Activated CD4-positive, alpha-beta memory T cell treated with anti-CD3 and anti-CD28 coated beads, Interleukin-2, amount 10 ng/mL, durations not matched to agents 7 days and 5 days (primary cell): ENCODE results near the gene JAZF1. TPM values are rescaled to one million over a fixed set of nuclear protein-coding genes. Genes with fewer than 3 reads are reported as not detected.
A peak's percentile ranks its signal among the peaks of the same experiment; 100 is the strongest.

ENCODE experiments used
- CTCF ChIA-PET: fragments of 350-600 bp; sonication (Branson Sonifier 250); formaldehyde crosslinking; loops from one replicate; lab custom pipeline; 2021; ENCODE audit warnings: antibody characterized with exemption, inconsistent platforms; lab: Charles Lee
- POLR2A ChIA-PET: fragments of 350-600 bp; sonication (Branson Sonifier 250); formaldehyde crosslinking; loops from one replicate; lab custom pipeline; 2021; ENCODE audit warnings: antibody characterized with exemption; lab: Charles Lee
- DNase-seq: peaks from one replicate; pipeline ENCODE4 v3.0.0-alpha.2; 2020
- H3K27ac Mint-ChIP-seq: one replicate; pipeline ENCODE4 v1.8.0; 2021; ENCODE audit warnings: mild to moderate bottlenecking, mixed read lengths
- H3K27me3 Mint-ChIP-seq: one replicate; pipeline ENCODE4 v1.8.0; 2021; ENCODE audit warnings: mixed read lengths
- H3K36me3 Mint-ChIP-seq: one replicate; pipeline ENCODE4 v1.8.0; 2021; ENCODE audit warnings: low read depth, mixed read lengths
- H3K4me1 Mint-ChIP-seq: one replicate; pipeline ENCODE4 v1.8.0; 2021; ENCODE audit warnings: mixed read lengths
- H3K4me3 Mint-ChIP-seq: one replicate; pipeline ENCODE4 v1.8.0; 2021; ENCODE audit warnings: mild to moderate bottlenecking, mixed read lengths
- H3K9me3 Mint-ChIP-seq: one replicate; pipeline ENCODE4 v1.8.0; 2021; ENCODE audit warnings: mixed read lengths
- total RNA-seq, 2 experiments: library from RNA; stranded (reverse); gene quantifications; one replicate each; pipeline ENCODE4 v1.2.3, GENCODE V29; 2021

Gene JAZF1
- total RNA-seq, 2 experiments from 2014 or later: 7.2 to 7.3 TPM

GRCh38 chr7:28155019-28155660, 25.5 kb downstream of the JAZF1 start:
- ChIA-PET POLR2A (no interaction called here), CTCF (no interaction called here)
- Mint-ChIP-seq H3K9me3 (peaks cover 4% of the 10 kb centered on the region), H3K4me1 (peaks cover 47% of the 10 kb centered on the region), H3K27me3 (peaks cover 38% of the 10 kb centered on the region), H3K27ac (peak overlapping the region; percentile 13), H3K36me3 (peaks cover 4% of the 10 kb centered on the region), H3K4me3 (no peak overlapping the region)
- DNase-seq: no peak

- H3K27ac Mint-ChIP-seq: peak overlapping the region; percentile 32
- POLR2A ChIA-PET: interaction anchor here (0.7 to 1.4 kb wide), 4 partner anchors 13 to 412 kb away, joined by 3 to 5 read pairs (median 4); partner anchors contain the start of gene TAX1BP1
- H3K4me3 Mint-ChIP-seq: no peak overlapping the region
Measured at GRCh38 chr7:28152594-28152993, 28.0 kb downstream of the JAZF1 start.

GRCh38 chr7:28151965-28152364, 28.6 kb downstream of the JAZF1 start:
- H3K27ac Mint-ChIP-seq: peak overlapping the region; percentile 32

More at GRCh38 chr7:28152594-28152993, 28.0 kb downstream of the JAZF1 start:
- H3K36me3 Mint-ChIP-seq: peaks cover 9% of the 10 kb centered on the region
- H3K27me3 Mint-ChIP-seq: peaks cover 28% of the 10 kb centered on the region
- H3K4me1 Mint-ChIP-seq: peaks cover 55% of the 10 kb centered on the region
- H3K9me3 Mint-ChIP-seq: peaks cover 4% of the 10 kb centered on the region
- CTCF ChIA-PET: no interaction called here
- no peak for DNase-seq

GRCh38 chr7:28149291-28150101, 31.1 kb downstream of the JAZF1 start:
- peaks cover 15% of the 10 kb centered on the region for H3K27me3 Mint-ChIP-seq
- no peak for DNase-seq
- no peak overlapping the region for H3K4me3 Mint-ChIP-seq
- H3K27ac Mint-ChIP-seq: no peak overlapping the region
- peaks cover 4% of the 10 kb centered on the region for H3K9me3 Mint-ChIP-seq
- H3K4me1 Mint-ChIP-seq: peaks cover 41% of the 10 kb centered on the region
- POLR2A ChIA-PET: no interaction called here
- H3K36me3 Mint-ChIP-seq: peaks cover 9% of the 10 kb centered on the region
- CTCF ChIA-PET: no interaction called here

More at GRCh38 chr7:28151965-28152364, 28.6 kb downstream of the JAZF1 start:
- Mint-ChIP-seq H3K4me1 (peaks cover 55% of the 10 kb centered on the region), H3K9me3 (peaks cover 4% of the 10 kb centered on the region), H3K27me3 (peaks cover 24% of the 10 kb centered on the region), H3K4me3 (no peak overlapping the region), H3K36me3 (peaks cover 9% of the 10 kb centered on the region)
- DNase-seq: no peak
- CTCF ChIA-PET: no interaction called here
- POLR2A ChIA-PET: interaction anchor here (0.7 to 1.4 kb wide), 4 partner anchors 14 to 412 kb away, joined by 3 to 5 read pairs (median 4); partner anchors contain the start of gene TAX1BP1

- Mint-ChIP-seq H3K27me3 (peaks cover 8% of the 10 kb centered on the region), H3K36me3 (peaks cover 5% of the 10 kb centered on the region), H3K9me3 (no peaks in the 10 kb centered on the region), H3K4me1 (peaks cover 16% of the 10 kb centered on the region), H3K27ac (no peak overlapping the region), H3K4me3 (no peak overlapping the region)
- ChIA-PET CTCF (no interaction called here), POLR2A (no interaction called here)
- DNase-seq: no peak
Measured at GRCh38 chr7:28145931-28146330, 34.7 kb downstream of the JAZF1 start.

GRCh38 chr7:28145090-28145626, 35.4 kb downstream of the JAZF1 start:
- H3K27ac Mint-ChIP-seq: no peak overlapping the region
- peaks cover 8% of the 10 kb centered on the region for H3K4me1 Mint-ChIP-seq
- peaks cover 5% of the 10 kb centered on the region for H3K36me3 Mint-ChIP-seq
- peaks cover 8% of the 10 kb centered on the region for H3K27me3 Mint-ChIP-seq
- no peaks in the 10 kb centered on the region for H3K9me3 Mint-ChIP-seq
- H3K4me3 Mint-ChIP-seq: no peak overlapping the region
- ChIA-PET CTCF (no interaction called here), POLR2A (no interaction called here)
- DNase-seq: no peak

GRCh38 chr7:28144266-28144665, 36.3 kb downstream of the JAZF1 start:
- POLR2A ChIA-PET: no interaction called here
- no peak overlapping the region for H3K27ac Mint-ChIP-seq
- DNase-seq: no peak
- H3K9me3 Mint-ChIP-seq: no peaks in the 10 kb centered on the region
- CTCF ChIA-PET: no interaction called here
- H3K27me3 Mint-ChIP-seq: peaks cover 10% of the 10 kb centered on the region
- no peaks in the 10 kb centered on the region for H3K36me3 Mint-ChIP-seq
- H3K4me1 Mint-ChIP-seq: peaks cover 1% of the 10 kb centered on the region
- no peak overlapping the region for H3K4me3 Mint-ChIP-seq

GRCh38 chr7:28142650-28143049, 37.9 kb downstream of the JAZF1 start:
- no peak for DNase-seq
- H3K9me3 Mint-ChIP-seq: no peaks in the 10 kb centered on the region
- POLR2A ChIA-PET: no interaction called here

GRCh38 chr7:28140979-28141378, 39.6 kb downstream of the JAZF1 start:
- no peak for DNase-seq
- no peaks in the 10 kb centered on the region for H3K36me3 Mint-ChIP-seq
- ChIA-PET CTCF (no interaction called here), POLR2A (no interaction called here)
- H3K27ac Mint-ChIP-seq: no peak overlapping the region
- peaks cover 6% of the 10 kb centered on the region for H3K27me3 Mint-ChIP-seq
- H3K4me3 Mint-ChIP-seq: no peak overlapping the region
- H3K4me1 Mint-ChIP-seq: no peaks in the 10 kb centered on the region
- H3K9me3 Mint-ChIP-seq: no peaks in the 10 kb centered on the region

More at GRCh38 chr7:28142650-28143049, 37.9 kb downstream of the JAZF1 start:
- no peak overlapping the region for H3K27ac Mint-ChIP-seq
- no peaks in the 10 kb centered on the region for H3K36me3 Mint-ChIP-seq
- peaks cover 6% of the 10 kb centered on the region for H3K27me3 Mint-ChIP-seq
- CTCF ChIA-PET: interaction anchor here (0.6 kb wide), 1 partner anchor 31 kb away, joined by 3 read pairs; no protein-coding TSS in a partner anchor
- H3K4me3 Mint-ChIP-seq: no peak overlapping the region
- no peaks in the 10 kb centered on the region for H3K4me1 Mint-ChIP-seq

- H3K36me3 Mint-ChIP-seq: no peaks in the 10 kb centered on the region
- CTCF ChIA-PET: no interaction called here
- H3K4me3 Mint-ChIP-seq: no peak overlapping the region
- peaks cover 2% of the 10 kb centered on the region for H3K27me3 Mint-ChIP-seq
- no peaks in the 10 kb centered on the region for H3K4me1 Mint-ChIP-seq
- POLR2A ChIA-PET: no interaction called here
- H3K27ac Mint-ChIP-seq: no peak overlapping the region
- DNase-seq: no peak
- no peaks in the 10 kb centered on the region for H3K9me3 Mint-ChIP-seq
Measured at GRCh38 chr7:28138837-28139236, 41.8 kb downstream of the JAZF1 start.

GRCh38 chr7:28137463-28137862, 43.1 kb downstream of the JAZF1 start:
- Mint-ChIP-seq H3K36me3 (no peaks in the 10 kb centered on the region), H3K27me3 (peaks cover 2% of the 10 kb centered on the region), H3K4me1 (no peaks in the 10 kb centered on the region), H3K27ac (no peak overlapping the region), H3K9me3 (no peaks in the 10 kb centered on the region), H3K4me3 (no peak overlapping the region)
- ChIA-PET CTCF (no interaction called here), POLR2A (no interaction called here)
- no peak for DNase-seq

GRCh38 chr7:28136885-28137284, 43.7 kb downstream of the JAZF1 start:
- POLR2A ChIA-PET: no interaction called here

GRCh38 chr7:28136420-28136819, 44.2 kb downstream of the JAZF1 start:
- Mint-ChIP-seq H3K4me1 (no peaks in the 10 kb centered on the region), H3K27ac (no peak overlapping the region), H3K4me3 (no peak overlapping the region), H3K9me3 (no peaks in the 10 kb centered on the region), H3K36me3 (no peaks in the 10 kb centered on the region), H3K27me3 (peaks cover 2% of the 10 kb centered on the region)
- ChIA-PET CTCF (no interaction called here), POLR2A (no interaction called here)
- no peak for DNase-seq

More at GRCh38 chr7:28136885-28137284, 43.7 kb downstream of the JAZF1 start:
- no peak for DNase-seq
- CTCF ChIA-PET: no interaction called here
- H3K9me3 Mint-ChIP-seq: no peaks in the 10 kb centered on the region
- H3K27ac Mint-ChIP-seq: no peak overlapping the region
- H3K4me1 Mint-ChIP-seq: no peaks in the 10 kb centered on the region
- no peaks in the 10 kb centered on the region for H3K36me3 Mint-ChIP-seq
- H3K27me3 Mint-ChIP-seq: peaks cover 2% of the 10 kb centered on the region
- no peak overlapping the region for H3K4me3 Mint-ChIP-seq
